Right renal pelvis (tissue), 4 donors: ENCODE data around the gene FPR3. TPM values are rescaled to one million over a fixed set of nuclear protein-coding genes. Genes with fewer than 3 reads are reported as not detected.
"Not testable (repeated sequence)": the region's sequence is repeated elsewhere in the genome, so short reads cannot be mapped to it uniquely, and the experiment has no call there.

Experiments used
- DNase-seq, 4 donors: peaks; one replicate each; pipeline ENCODE4 v3.0.0-alpha.2; 2013; ENCODE audit warnings: low read depth in 4 of 4, low spot score in 3 of 4, missing footprints in 1 of 4
- polyA plus RNA-seq, 4 donors: library from polyadenylated mRNA; unstranded; fragments of 120-200 nt; gene quantifications; one replicate each; pipeline ENCODE4 v1.2.1, GENCODE V29; 2013; ENCODE audit not compliant: insufficient read length in 4 of 4

Gene FPR3
- polyA plus RNA-seq, 4 donors, result 0.33 to 0.70 (median 0.42) TPM

DNA sequence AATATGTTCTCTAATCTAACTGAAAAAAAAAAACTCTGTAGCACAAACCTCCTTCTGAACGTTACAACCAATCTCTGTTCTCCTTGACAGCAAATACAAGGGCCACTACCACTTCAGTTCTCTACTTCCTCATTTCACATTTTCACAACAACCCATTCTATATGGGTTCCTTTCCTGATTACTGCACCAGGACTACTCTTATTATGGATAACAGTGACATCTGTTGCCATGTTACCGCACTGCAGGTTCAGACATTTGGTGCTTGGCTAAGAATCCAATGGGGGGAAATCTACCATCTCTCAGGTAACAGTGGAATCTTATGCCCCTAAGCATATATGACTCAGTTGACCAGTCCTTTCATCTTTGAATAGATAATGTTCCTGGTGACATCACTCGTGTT, 11.6 kb upstream of the FPR3 start:
- DNase-seq, result no peak

DNA sequence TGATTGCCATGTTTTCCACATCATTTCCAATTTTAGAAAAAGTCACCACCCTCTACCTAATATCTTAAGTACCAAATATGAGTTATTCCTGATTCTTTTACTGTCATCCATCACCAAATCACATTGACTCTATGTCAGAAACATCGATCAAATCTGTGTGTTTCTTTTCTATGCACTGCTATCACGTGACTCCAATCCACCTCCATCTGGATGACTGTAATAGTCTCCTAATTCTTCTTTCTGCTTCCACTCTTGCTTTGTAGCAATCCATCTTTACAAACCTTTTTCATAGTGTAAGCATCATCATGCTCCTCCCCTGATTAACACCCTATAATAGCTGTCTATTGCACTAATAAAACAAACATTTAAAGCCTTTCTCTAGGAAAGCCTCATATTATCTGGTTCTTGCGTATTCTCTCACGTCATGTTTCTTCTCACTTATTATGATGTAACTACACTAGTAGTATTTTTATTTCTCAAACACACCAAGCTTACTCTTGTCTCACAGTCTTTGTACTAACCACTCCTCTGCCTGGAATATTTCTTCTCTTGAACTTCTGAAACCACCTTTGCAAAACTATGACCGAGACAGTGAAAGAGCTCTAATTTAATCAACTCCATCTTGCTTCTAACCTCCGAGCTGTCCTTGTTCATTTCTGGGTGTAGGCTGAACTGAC, 10.7 kb upstream of the FPR3 start:
- no peak for DNase-seq

DNA sequence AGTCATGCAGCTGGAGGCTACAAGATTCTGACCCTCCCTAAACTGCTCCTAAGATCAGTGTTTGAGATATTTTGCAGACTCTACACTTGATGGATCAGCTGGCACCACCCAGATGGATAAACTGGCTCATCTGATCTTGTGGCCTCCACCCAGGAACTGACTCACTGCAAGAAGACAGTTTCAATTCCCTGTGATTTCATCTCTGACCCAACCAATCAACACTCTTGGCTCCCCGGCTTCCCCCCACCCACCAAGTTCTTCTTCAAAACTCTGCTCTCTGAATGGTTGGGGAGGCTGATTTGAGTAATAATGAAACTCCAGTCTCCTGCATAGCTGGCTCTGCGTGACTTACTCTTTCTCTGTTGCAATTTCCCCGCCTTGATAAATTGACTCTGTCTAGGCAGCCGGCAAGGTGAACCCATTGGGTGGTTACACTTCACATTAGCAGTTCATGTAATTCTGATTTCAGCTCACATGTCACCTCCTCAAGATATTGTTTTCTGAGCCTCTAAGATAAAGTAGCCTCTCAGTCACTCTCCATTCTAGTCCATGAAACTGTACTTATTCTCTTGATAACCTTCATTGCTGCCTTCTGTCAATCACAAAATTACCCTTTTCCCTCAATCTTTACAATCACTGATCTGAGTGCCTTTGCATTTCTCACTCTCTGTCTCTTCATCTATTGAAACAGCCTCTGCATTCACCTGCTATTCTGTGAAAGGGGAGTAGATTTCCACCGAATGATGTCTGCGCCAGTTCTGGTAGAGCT, 9.9 kb upstream of the FPR3 start:
- DNase-seq, result no peak

DNA sequence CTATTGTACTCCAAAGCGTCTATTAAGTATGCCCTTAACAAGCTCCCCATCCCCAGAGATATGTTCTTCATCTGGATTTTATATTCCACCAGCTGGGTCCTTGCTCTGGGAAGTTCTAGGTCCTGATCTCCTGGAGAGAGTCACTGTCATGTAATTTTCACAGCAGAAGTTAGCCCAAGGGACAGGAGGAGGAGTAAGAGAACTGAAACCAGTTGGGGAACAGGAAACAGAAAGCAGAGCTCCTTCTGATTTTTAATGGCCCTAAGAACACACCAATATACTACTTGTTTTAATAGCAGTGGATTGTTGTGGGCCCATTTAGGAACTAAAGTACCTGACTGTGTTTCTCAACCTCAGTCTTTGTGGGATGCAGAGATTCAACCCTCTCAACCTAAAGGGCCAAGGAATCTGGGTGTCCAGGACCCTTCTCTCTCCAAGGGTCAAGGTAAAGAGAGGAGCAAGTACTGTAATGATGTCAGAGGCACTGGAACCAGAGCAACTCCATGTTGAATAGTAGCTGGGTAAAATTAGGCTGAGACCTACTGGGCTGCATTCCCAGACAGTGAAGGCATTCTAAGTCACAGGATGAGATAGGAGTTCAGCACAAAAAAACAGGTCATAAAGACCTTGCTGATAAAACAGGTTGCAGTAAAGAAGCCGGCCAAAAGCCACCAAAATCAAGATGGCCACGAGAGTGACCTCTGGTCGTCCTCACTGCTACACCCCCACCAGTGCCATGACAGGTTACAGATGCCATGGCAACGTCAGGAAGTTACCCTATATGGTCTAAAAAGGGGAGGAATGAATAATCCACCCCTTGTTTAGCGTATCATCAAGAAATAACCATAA, 8.1 kb upstream of the FPR3 start:
- no peak for DNase-seq

DNA sequence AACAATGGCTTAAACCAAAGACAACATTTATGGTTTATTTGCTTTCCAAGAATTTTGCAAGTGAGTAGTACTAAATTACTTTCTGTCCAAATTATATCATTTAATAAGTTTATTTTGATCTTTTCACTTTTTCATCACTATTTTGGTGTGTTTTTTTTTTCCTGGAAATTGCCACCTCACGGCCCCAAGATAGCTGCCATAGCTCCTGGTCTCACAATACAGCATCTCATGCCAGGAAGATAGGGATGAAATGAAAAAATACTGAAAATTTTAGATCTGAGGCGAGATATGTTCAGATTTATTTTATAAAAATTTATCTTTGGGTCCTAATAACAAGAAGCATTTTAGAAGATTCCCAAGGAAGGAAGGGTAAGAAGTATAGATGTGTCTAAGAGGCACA, 6.9 kb upstream of the FPR3 start:
- no peak for DNase-seq

DNA sequence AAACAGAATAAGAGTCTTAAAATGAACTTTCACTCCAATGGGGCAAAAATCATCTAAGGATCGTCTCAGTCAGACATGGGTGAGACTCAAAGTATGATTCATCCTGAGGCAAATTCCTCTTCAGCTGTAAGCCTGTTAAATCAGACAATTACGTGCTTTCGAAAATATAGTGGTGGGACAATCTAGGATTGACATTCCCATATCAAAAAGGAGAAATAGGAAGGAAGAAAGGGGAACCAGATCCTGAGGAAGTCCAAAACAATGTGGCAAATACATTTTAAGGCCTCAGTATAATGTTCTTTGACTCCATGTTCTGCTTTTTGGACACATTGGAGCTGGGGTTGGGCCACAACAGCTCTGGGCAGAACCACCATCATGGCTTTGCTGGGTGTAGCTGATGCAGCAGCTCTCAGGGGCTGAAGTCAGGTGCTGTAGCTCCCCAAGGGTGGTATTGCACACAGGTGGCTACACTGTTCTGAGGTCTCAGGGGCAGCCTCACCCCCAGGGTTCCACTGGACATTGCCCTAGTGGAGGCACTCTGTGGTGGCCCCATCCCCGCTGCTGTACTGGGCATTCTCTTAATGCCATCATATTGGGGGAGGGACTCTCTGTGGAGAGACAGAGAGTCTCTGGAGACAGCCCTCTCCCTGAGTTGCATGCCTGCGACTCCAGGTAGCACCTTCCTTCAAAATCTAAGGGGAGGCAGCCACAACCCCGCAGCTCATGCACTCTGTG, 5.7 kb upstream of the FPR3 start:
- DNase-seq, result no peak

DNA sequence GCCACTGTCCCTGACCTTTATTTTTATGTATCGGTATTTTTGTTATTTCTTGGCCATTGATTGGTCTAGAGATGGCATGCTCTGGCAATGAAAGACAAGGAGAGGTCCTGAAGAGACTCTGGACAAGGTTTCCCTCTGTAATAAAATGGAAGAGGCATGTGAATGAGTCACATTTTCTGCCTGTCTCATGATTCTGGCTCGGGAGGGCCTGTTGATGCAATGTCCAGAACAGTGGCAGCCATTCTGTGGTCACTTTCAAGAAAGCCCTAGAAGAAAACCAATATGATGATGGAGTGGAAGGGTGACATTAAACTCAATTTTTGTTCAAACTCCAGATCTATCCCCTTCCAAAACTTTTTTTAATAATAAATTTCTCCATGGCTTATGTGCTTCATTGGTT, 2.0 kb upstream of the FPR3 start:
- no peak for DNase-seq

DNA sequence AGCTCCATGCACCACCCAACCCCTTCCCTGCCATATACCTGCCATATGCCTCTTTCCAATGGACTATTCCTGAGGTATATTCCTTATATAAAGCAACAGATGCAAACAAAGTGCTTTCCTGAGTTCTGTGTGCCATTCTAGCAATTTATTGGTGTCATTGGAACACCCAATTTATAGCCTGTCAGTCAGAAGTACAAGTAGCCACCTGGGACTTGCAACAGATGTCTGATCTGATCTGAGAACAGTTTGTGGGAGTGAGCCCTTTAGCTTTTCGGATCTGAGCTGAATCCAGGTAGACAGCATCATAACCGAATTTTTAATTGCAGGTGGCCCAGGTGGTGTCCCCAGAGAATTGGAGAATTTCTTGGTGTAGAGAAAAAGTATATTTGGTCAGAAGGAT, 963 bp upstream of the FPR3 start:
- no peak for DNase-seq

DNA sequence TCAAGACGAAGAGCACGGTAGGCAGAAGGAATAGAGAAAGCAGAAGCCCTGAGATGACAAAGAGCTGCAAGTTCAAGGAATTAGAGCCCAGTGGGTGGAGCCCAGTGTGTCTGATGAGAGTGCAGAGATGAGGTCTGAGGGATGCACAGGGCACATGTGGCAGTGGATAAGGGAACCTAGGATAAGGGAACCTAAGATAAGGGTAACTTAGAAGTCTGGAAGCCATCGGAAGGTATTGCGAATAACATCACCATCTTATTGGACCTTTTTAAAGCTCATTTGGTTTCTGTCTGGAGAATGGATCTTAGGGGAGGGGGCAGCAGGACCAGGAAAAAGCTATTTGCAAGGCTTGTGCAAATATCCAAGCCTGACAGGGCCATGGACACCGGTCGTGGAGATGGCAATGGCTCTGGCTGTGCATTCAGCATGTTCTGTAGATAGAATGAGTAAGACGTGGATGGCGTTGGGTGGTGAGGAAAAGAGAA, 1.3 kb downstream of the FPR3 start:
- DNase-seq, result no peak

DNA sequence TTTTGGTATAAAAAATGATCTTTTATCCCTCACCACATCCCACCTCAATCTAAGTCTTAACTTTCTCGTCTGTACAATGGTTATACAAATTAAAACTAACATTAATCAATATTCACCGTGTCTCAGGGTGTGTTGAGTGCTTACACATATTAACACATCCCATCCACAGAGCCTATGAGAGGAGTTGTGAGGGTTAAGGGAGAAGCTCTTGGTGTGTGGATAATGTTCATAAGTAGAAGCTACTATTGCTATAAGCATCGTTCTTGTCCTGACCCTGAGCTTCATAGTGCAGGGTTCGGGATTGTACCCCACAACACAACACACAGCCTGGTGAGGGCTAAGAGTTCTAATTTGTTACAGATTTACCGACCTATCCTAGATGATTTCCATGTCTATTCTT, 2.5 kb downstream of the FPR3 start:
- no peak for DNase-seq

DNA sequence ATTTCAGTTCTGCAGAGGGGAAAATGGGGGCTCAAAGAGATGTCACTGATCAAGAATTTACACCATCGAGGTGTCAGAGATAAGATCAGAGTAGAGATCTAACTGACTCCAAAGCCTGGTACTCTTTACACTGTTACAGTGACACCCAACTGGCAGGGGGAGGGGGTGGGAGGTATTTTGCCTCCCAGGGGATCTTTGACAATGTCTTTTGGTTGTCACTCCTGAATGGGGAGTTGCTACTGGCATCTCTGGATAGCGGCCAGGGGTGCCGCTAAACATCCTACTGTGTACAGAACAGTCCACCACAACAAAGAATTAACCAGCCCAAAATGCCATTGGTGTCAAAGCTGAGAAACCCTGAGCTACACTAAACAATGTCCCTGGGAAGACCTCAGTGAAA, 3.1 kb downstream of the FPR3 start:
- no peak for DNase-seq

DNA sequence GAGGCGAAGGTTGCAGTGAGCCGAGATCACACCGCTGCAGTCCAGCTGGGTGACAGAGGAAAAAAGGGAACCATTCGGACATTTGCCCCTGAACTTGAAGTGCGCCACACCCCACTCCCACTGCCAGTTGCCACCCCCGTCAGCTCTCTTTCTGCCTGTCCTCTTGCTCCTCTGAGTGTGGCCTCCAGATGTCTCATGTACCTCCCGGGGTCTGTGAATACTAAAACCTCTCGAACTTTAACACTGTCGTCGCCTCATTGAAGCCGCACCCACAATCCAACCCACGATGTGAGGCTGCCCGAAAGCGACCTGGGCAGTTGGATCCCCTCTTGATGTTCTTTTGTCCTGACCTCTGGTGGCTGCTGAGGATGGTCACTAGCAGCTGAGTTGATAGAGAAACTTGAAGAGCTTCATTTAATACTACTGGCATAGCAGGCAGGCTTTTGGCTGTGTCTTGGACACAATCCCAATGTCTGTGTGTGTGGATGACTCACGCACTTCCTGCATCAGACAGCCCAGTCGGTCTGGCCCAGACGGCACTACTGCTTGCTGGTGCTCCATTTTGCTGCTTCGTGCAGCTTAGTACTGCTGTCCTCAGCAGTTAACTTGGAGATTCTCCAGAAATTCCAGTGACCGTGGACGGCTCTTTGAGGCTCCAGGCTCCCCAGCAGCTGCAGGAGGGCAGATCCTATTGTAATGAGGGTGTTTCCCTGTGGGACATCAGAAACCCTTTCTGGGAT, 4.2 kb downstream of the FPR3 start:
- DNase-seq, result peak in 1 of 4 donors; percentile 10

DNA sequence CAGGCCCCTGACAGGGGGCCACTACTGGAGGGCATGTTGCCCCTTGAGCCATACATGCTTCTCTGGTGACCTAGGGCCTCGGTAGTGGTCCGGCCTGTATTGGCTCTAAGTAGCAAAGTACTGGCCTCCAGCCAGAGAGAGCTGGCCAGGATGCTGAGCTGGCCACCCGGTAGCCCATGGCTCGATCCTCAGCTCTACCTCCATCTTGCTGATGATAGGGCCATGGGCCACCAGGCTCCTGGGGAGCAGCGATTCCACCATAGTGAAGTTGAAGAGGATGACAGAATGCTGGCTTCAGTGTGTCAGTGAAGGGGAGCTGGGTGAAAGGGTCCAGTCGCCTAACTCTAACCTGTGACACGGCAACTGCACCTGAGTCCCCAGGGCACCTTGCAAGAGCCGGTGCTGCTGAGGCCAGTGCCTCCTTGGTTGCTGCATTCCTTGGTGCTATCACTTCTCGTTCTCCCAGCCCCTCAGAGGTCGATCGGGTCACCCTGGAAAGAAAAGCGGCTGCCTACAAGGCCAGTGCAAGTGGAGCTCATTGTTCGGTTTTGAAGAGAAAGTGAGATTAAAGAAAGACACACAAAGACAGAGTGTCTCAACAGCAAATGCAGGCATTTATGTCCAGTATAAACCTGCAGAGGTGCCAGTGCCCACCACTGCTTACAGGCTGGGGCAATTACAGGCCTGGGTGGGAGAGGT, 5.0 kb downstream of the FPR3 start:
- DNase-seq, result no peak

DNA sequence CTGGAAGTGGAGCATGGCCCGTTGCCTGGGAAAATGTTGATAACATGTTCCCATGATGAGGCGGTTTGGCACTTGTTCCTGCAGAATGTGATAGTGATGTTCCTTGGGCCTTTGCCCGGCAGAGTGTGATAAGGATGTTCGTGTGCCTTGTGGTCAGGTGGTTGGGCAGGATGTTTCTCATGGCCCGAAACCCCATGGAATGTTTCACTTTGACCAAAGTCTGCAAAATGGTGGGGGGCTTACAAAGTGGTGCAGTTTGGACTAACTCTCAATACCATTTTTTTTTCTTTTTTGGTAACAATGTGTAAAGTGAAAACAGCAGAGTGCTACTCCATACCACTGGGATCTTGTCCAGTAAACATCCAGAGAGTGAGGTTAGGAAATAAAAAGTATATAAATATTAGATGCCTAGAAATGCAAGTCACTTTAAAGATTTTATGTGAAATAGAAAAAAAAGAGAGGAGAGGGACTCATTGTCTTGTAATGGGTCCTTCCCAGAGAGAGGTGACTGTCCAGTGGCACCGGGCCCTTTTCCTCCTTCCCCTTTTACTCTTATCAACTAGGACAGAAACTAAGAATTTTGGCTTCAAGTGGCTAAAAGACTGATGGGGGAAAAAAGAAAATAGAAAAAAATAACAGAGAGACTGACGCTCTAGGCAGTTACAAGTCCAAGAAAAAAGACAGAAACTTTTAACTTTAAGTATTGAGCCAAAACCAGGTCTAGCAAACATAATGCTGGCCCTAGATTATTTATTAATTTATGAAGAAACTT, 5.7 kb downstream of the FPR3 start:
- no peak for DNase-seq

DNA sequence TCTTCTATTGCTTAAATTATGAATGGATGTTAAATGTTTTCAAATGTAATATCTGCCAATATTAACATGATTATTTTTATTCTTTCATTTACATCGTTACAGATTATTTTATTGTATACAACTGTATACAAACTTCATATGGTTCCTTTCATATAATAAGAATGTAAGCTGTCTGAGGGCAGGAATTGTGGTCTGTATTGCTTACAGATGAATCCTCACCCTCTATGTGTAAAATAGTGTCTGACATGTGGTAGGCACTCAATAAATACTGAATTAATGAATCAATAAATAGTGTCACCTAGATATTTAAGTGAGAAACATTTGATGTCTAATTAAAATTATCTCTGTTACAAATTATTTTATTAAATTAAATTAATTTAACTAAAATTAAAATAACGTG, 7.8 kb downstream of the FPR3 start:
- no peak for DNase-seq

DNA sequence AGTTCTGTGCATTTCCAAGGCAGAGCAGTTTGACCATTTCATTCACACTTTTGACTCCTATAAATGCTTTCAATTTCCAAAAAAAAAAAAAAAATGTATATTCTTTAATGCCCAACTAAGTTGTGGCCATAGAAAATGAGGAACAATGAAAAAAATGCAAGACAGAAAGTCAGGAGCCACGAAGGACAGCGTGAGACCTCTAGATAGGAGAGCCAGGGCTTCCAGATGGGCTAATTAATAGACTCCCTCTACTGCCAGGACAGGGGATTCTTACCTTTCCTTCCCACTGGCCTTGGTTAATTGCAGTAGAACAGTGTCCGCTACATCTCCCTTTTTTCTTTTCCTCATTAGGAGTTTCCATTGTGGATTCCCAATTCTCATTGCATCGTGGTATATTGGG, 8.6 kb downstream of the FPR3 start:
- no peak for DNase-seq

DNA sequence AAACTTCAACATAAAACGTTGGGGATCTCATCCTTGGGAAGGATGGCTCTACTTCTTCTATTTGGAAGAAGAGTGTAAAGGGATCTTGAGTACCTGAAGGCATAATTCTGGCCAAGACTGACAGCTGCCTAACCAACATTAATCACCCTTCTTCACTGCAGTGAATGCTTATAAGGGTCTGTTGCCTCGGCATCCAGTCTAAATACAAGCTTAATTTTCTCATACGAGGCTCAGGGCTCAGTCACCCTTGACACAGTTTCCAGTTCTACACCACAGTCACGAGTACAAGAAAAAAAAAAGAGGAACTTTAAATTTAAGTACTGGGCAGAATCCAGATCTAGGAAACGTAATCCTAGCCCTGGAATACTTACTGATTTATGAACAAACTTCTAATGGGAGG, 9.0 kb downstream of the FPR3 start:
- DNase-seq, result no peak

DNA sequence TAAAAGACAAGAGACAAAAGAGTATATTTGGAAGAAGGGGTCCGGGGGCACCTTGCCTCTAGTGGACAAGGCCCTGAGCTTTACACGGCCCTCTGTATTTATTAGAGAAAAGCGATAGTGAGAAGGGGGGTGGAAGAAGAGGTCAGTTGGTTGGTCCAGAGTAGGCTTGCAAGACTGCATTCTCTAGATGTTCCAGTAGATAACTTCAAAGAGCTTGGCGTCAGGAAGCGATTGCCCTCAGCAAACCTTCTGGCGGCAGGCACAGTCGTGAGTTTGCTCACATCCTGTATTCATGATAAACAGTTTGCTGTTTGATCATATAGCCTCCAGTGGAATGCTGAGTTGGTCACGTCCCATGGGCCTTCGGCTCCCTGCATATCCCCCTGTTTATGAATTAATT, 9.8 kb downstream of the FPR3 start:
- DNase-seq, result not testable (repeated sequence)

DNA sequence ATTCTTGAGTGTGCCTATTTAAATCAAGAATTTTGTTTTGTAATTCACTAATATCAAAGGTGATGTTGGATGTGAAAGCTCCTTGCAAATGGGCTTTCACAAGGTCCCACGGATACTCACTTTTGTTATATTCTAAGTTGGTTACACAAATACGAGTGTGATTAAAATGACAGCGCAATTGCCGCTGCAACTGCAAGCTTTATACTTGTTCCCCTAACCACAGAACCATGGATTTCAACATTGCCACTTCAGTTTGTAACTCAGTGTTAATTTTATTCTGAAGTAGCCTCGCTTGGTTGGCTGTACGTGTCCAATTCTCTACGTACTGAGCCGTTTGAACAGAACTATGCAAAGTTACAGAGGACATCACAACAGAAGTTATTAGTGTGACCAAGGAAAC, 10.4 kb downstream of the FPR3 start:
- DNase-seq, result not testable (repeated sequence)
